Measurements from ENCODE around the gene MZF1.
A peak's percentile ranks its signal among the peaks of the same experiment; 100 is the strongest.

Gene MZF1

DNA sequence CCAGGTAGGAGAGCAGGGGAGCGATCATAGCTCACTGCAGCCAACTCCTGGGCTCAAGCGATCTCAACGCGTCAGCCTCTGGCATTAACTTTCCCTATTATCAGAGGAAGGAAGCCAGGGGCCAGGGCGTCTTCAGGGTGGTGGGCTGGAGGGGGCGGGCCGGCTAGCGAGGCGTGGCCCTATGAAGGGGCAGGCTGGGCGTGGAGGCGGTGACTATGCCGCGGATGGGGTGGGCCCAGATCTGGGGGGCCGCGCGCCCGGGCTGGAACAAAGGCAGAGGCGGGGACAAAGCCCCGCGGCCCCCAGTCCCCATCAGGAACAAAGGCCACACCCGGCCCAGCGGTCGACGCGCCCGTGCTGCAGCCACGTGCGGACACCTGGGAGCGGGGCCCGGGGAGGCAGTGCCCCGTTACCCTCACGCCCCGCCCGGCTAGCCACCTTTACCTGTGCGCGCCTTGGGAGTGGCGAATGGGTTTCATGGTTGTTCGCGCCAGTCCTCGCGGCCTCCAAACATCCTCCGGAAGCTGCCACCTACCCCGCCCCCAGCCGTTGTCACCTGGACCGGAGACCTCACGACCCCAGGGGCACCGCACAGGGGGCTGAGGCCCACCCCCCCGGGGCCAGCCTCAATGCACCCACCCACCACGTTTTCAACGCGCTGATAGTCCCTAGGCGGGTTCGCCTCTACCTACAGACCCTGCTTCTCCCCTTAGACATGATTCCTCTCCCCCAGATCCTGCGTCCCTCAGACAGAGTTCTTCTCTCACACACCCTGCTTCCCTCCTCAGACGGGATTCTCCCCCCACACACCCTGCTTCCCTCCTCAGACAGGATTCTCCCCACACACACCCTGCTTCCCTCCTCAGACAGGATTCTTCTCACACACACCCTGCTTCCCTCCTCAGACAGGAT is 34.6 kb downstream of the MZF1 start:
- no peak for DNase-seq

DNA sequence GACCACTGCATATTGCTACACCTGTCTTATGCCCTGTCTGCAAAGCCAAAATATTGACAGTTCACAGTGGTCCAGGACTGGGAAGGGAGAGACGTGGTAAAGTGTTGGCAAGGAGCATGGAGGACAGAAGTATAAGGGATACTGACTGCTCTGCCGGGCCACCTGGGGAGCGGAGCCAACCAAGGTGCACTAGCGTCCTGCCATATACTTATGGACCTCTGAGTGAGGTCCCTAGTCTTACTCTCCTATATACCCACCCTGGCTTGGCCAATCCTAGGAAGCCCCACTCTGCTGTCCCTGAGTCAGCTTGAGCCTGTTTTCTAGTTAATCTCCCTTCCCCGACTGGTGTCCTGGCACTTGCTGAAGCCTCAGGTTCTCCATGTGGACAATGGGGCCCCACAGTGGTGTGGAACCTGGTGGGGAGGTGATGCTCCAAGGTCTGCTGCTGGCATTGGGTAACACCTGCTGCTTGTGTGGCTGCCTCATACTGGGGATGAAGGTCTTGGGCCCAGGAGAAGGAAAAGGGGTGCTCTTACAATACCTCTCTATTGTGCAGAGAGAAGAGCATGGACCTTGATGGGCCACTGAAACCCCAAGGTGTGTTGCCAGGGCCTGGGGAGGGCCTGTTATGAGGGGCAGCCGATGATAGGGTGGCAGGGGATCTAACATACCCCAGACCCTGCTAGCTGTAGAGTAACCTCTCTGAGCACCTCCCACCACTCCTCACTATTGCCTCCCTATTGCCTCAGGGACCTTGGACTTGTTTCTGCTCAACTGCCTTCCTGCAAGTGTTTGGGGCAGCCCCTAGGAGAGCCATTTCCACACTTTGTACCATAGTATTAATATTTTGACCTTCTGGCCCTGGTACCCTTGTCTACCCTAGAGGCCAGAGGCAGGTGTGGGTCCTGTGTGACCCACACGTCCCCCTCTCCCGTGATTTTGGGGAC is 36.0 kb downstream of the MZF1 start:
- DNase-seq: no peak

DNA sequence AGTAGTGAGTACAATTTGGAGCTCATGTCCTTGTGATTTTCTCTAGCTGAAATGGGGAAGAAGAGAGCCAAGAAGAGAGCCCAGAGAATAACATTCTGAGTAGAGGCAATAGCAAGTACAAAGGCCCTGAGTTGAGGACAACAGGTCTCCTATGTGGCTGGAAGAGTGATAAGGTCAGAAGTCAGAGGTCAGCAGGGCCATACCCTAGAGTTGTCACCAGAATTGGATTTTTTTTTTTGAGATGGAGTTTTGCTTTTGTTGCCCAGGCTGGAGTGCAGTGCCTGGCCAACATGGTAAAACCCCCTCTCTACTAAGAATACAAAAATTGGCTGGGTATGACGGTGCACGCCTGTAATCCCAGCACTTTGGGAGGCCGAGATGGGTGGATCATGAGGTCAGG is 37.3 kb downstream of the MZF1 start:
- no peak for DNase-seq

DNA sequence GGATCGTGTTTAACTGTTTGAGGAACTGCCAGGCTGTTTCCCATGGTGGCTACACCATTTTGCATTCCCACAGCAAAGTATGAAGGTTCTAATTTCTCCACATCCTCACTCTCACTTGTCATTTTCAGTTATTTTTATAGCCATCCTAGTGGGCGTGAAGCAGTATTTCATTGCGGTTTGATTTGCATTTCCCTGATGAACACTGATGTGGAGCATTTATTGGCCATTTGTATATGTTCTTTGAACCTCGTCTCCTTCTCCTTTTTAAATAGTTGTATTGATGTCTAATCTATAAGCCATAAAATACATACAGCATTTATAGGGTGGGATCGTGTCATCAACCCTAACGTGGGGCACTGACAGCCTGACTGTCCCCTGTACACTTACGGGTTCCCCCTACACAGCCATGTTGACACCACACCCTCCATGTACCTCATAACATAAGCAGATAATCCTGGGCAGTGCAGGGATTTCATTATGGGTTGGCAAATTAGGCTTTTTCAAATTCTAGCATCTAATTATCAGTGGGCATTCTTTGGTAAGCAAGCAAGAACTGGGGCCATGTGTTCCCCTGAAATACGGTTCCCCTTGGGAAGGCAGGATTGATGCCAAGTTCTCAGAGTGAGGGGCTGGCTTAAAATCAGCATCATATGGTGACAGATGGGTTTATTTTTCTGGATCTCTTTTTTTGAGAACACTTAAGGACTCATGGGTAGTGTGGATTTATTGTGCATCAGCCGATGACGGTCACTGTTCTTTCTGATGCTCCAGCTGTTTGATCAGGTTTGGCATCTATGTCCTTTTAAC is 41.9 kb downstream of the MZF1 start:
- no peak for DNase-seq

GRCh38 chr19:58529405-58529804 is 43.7 kb downstream of the MZF1 start:
- DNase-seq: no peak

DNA sequence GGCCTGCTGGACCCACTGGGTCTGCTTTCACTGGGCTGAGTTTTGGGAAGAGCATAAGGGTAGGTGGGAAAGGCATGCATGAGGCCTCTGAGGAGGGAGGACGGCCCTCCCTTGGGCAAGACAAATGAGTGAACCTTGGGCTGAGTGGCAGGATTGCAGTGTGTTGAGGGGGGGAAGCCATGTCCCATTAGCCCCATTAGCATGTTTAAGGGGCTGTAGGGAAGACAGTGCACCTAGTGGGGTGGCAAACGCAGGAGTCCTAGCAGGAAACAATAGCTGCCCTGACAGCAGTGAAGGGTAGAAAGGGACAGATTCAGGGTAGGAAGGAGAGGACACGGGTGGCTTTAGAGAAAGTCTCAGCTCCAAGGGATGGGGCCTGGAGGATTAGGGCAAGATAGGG is 50.4 kb downstream of the MZF1 start:
- DNase-seq: no peak

DNA sequence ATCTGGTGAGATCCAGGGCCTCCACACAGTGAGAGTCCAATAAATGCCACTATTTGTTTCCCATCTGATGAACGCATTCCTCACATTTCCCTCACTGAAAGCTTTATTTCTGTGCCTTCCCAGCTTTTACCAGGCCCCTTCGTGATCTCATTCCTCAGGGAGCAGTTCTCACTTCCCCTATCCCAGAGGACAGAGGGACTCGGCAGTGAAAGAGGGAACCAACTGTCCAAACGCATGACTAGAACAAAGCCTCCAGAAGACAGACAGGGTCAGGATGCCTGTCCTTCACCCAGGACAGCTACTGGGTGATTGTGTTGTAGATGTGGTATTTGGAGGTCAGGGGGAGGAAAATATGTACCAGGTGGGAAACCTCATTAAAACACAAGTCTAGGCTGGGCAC is 51.5 kb downstream of the MZF1 start:
- DNase-seq: no peak

DNA sequence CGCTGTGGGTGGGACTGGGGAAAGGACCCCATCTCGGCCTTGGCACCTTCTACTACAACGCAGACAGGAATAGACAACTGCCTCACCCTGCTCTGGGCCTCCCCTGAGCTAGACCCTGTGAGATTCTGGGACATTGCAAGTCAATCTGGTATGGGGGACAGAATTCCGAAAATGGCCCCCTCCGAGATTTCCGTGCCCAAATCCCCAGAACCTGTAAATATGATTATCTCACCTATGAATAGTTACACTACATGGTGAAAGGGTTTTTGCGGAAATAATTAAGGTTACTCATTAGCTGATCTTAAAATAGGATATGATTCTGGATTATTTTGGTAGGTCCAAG is 52.9 kb downstream of the MZF1 start:
- no peak for DNase-seq

GRCh38 chr19:58519355-58520256 is 53.5 kb downstream of the MZF1 start, which contains the start of gene ZBTB45:
Gene ZBTB45 (minus strand): TSS chr19:58519810. CDS start chr19:58517673, 2,137 bp downstream.
- DNase-seq: peak; percentile 89

DNA sequence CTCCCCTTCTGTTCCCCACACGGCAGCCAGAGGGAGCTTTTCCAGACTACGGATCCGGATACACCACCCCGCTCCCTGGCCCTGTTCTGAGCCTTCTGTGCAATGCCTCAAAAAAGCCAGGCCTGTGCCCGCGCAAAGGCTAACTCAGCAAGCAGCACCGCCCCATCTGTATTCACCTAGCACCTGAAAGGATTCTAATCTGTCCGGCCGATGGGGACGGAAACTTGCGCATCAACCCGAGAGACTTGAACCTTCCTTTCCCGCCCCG is 54.1 kb downstream of the MZF1 start:
- DNase-seq: peak; percentile 62

GRCh38 chr19:58518256-58519086 is 54.7 kb downstream of the MZF1 start:
- DNase-seq: no peak

- DNase-seq: no peak
Measured at GRCh38 chr19:58516964-58517833, 55.9 kb downstream of the MZF1 start.

DNA sequence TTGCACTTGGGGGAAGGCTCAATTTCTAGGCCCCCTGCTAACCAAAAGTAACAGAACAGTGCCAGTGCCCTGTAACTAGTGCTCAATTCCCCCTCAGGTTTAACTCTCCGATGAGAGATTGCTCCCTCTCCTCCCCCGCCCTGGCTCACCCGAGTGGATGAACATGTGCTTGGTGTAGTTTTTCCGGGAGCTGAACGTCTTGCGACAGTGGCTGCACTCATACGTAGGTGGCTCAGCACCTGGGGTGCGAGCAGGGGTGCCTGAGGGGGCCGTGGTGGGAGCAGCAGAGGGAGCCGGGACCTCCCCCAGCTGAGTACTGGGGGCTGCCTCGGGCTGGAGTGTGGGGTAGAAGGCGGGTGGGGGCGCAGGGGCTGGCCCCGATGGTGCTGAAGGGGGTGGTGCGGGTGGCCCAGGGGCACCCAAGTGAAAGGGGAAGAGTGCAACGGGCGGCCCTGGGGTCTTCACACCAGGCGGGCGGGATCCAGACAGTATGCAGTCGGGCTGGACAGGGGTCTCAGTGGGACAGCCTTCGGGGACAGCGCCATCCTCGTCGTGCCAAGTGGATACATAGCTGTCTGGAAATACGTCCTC is 56.8 kb downstream of the MZF1 start:
- no peak for DNase-seq

DNA sequence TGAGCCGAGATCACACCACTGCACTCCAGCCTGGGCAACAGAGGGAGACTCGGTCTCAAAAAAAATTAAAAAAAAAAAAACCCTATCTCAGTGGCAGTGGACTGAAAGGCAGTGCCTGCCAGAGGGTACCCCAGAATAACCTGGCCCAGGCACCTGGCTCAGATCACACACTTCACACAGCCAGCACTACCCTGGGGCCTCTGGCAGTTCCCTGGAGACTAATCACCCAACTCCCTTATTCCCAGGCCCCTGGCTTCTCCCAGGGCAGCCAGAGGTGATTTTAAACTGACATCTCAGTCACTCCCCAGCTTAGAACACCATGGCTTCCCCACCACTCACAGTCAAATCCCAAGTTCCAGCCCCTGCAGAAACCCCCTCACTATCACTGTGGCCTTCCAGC is 57.9 kb downstream of the MZF1 start:
- no peak for DNase-seq

DNA sequence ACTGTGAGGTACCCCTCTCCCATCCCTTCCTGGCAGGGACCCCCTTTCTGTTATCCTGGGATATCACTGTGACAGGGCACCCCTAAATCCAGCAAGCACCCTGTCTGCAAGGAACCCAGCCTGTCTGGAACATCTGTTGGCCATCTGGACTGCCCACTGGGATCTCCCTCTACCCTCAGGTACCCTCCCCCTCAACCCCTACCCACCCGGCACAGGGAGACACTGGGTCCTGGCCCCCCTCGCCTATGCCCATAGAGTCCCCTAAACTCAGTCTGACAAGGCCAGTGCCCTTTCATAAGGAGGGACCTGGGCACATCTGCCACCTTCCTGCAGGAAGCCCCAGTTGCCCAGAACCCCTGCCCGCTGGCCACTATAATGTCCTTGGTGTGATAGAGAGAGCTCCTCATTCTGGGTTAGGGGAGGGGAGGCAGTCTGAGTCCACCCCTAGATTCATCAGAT is 58.5 kb downstream of the MZF1 start:
- DNase-seq: no peak

DNA sequence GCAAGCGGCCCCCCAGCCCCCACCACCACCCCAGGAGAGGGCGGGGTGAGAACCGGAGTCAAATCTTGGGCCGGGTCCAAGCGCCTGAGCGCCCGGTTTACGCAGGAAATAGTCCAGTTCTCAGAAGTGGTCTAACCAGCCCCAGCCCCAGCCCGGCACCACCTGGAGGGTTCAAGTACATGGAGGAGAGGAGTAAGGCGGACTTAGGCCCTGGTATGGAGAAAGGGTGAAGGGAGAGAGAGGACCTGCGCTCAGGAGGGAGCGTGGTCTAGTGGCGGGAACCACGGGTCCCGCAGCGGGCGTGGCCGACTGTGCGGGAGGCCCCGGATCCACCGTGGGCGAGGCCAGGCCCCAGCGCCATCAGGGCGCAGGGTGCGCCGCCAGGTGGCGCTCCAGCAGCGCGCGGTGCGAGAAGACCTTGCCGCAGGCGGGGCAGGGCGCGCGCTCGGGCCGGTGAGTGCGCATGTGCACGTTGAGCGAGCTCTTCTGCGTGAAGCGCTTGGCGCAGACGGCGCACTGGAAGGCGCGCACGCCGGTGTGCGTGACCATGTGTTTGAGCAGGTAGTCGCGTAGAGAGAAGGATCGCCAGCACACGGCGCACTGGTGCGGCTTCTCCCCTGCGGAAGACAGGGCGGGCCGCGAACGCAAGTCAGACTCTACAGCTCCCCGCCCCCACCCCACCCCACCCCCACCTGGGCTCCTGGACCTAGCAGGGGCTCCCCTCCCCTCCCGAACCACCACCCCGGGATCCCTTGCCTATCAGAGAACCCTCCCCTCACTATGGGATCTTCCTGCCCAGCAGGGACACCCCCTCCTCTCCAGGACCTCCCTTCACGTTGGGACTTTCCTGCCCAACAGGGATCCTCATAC is 59.2 kb downstream of the MZF1 start:
- DNase-seq: peak; percentile 94

- DNase-seq: no peak
Measured at GRCh38 chr19:58513213-58513693, 59.9 kb downstream of the MZF1 start.
